Spleen (tissue), 7 donors: ENCODE results near the gene ARL10.

Experiments used
- POLR2A ChIP-seq, 3 donors: fragments of 450-650 bp; IDR thresholded peaks; one replicate each; pipeline ENCODE4 v1.5.1; 2017; ENCODE audit warnings: antibody characterized with exemption in 3 of 3, mild to moderate bottlenecking in 1 of 3
- POLR2AphosphoS5 ChIP-seq, 3 donors: sonication (generic); formaldehyde crosslinking; IDR thresholded peaks; one replicate each; pipeline ENCODE4 v1.5.1; 2017; ENCODE audit warnings: antibody characterized with exemption in 3 of 3
- TF ChIP-seq, protein P1 (sequence below), 11 experiments: fragments of 200-600 bp in 7 of 11; fragments of 450-650 bp in 4 of 11; sonication (generic) in 4 of 11; IDR thresholded peaks in 8 of 11; conservative IDR thresholded peaks in 3 of 11; 1 replicate in 7 of 11; 2 replicates in 4 of 11; pipeline versions ENCODE4 v1.4.0 to v1.8.0; 2016 to 2021; ENCODE audit warnings: antibody characterized with exemption in 11 of 11, inconsistent platforms in 4 of 11, mild to moderate bottlenecking in 1 of 11
- donor health status: DM: no; HTN: no; CAD: no; lungs with moderate emphysema.
- donor health status: DM: no; HTN: no; CAD: no.
- donor health status: DM: no; HTN: no; CAD: no.

DNA sequence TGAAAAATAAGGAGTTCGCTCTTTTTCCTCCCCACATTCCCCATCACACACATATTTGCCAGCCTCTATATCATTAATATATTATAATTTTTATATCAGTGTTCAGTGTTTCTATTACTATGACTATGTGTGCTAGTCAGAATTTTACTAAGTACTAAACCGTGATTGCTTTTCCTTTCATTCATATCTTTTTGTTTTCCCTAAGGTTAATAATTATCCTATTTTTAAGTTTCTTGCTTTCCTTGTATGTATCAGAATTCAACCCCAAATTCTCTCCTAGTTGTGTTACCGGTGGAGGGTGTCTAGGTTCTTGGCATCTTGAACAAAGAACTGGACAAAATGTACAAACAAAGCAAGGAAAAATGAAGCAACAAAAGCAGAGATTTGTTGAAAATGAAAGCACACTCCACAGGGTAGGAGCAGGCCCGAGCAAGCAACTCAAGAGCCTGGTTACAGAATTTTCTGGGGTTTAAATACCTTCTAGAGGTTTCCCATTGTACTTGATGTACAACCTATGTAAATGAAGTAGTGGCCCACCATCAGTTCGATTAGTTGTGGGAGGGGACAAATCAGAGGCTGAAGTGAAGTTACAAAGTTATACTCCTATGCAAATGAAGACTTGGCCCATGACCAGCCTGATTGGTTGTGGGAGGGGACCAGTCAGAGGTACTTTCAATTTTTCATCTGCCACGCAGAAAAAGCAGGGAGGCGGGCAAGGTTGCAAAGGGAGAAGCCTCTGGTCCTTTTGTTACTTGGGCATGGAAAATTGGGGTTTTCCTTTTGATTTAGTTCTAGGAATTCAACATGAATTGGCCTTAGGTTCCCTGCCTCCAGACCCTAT is 47.5 kb upstream of the ARL10 start:
- TF ChIP-seq POLR2A (IDR thresholded peaks at IDR 0.05) (no peak), POLR2AphosphoS5 (IDR thresholded peaks at IDR 0.05) (no peak)
- TF ChIP-seq, protein P1, sequence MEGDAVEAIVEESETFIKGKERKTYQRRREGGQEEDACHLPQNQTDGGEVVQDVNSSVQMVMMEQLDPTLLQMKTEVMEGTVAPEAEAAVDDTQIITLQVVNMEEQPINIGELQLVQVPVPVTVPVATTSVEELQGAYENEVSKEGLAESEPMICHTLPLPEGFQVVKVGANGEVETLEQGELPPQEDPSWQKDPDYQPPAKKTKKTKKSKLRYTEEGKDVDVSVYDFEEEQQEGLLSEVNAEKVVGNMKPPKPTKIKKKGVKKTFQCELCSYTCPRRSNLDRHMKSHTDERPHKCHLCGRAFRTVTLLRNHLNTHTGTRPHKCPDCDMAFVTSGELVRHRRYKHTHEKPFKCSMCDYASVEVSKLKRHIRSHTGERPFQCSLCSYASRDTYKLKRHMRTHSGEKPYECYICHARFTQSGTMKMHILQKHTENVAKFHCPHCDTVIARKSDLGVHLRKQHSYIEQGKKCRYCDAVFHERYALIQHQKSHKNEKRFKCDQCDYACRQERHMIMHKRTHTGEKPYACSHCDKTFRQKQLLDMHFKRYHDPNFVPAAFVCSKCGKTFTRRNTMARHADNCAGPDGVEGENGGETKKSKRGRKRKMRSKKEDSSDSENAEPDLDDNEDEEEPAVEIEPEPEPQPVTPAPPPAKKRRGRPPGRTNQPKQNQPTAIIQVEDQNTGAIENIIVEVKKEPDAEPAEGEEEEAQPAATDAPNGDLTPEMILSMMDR (IDR thresholded peaks at IDR 0.05 in 8 of 11, conservative IDR thresholded peaks at IDR 0.05 in 3 of 11): no peak
